Type B pancreatic cell (in vitro differentiated cells): ENCODE data around the gene PIK3R6. TPM values are rescaled to one million over a fixed set of nuclear protein-coding genes. Genes with fewer than 3 reads are reported as not detected.

Experiments used
- DNase-seq: peaks from one replicate; pipeline ENCODE4 v3.0.0; 2021; ENCODE audit warnings: mixed read lengths; ENCODE audit not compliant: unreplicated experiment; ENCODE audit errors: extremely low spot score
- H3K27ac Mint-ChIP-seq: 2 replicates; pipeline ENCODE4 v1.8.0; 2021; ENCODE audit warnings: mild to moderate bottlenecking, mixed read lengths
- H3K27me3 Mint-ChIP-seq: 2 replicates; pipeline ENCODE4 v1.8.0; 2021; ENCODE audit warnings: mixed read lengths
- H3K36me3 Mint-ChIP-seq: 2 replicates; pipeline ENCODE4 v1.8.0; 2021; ENCODE audit warnings: mixed read lengths
- H3K4me1 Mint-ChIP-seq: one replicate; pipeline ENCODE4 v1.8.0; 2021; ENCODE audit warnings: mixed read lengths; ENCODE audit not compliant: unreplicated experiment
- H3K4me3 Mint-ChIP-seq: 2 replicates; pipeline ENCODE4 v1.8.0; 2021; ENCODE audit warnings: mild to moderate bottlenecking, mixed read lengths
- H3K9me3 Mint-ChIP-seq: 2 replicates; pipeline ENCODE4 v1.8.0; 2021; ENCODE audit warnings: mixed read lengths
- total RNA-seq: library from RNA; stranded (reverse); gene quantifications from 2 replicates; pipeline ENCODE4 v1.2.1, GENCODE V29; 2021; ENCODE audit warnings: low replicate concordance
- TF ChIP-seq, protein P1 (sequence below): fragments of 200-600 bp; sonication (generic); conservative IDR thresholded peaks from 2 replicates; pipeline ENCODE4 v1.5.0; 2021; ENCODE audit warnings: antibody characterized with exemption, mild to moderate bottlenecking

The PIK3R6 gene
- total RNA-seq, 1 donor from 2014 or later = not detected

DNA sequence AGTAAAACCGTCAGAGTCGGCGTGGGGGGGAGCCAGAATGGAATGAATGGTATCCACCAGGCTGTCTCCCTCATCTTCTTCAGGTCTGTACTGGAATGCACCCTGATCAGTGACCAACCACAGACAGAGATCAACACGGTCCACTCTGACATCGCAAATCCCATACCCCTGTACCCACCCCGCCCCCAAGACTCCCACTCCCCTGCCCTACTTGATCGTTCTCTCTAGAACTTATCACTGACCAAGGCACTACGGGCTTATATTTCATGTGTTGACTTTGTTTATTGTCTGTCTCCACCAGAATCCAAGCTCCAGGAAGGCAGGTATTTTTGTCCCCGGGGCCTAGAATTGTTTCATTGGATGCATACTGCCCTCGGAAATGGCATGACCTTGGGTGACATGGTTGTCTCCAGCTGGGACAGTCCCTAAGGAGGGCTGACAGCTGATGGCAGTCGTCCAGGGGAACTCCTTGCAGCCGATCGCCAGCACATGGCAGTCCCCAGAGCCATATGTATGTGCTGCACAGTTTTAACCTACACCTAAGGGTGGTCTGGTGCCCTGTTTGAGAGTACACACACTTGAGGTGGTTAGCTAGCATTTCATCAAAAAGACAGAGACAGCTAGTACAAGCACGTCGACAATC, 67.8 kb downstream of the PIK3R6 start:
- no peak for DNase-seq
- Mint-ChIP-seq H3K4me1 (peaks cover 8% of the 10 kb centered on the region), H3K9me3 (no peaks in the 10 kb centered on the region), H3K27me3 (peaks cover 46% of the 10 kb centered on the region), H3K4me3 (peak overlapping the region; percentile 63), H3K36me3 (no peaks in the 10 kb centered on the region), H3K27ac (peak overlapping the region; percentile 70)
- TF ChIP-seq, protein P1, sequence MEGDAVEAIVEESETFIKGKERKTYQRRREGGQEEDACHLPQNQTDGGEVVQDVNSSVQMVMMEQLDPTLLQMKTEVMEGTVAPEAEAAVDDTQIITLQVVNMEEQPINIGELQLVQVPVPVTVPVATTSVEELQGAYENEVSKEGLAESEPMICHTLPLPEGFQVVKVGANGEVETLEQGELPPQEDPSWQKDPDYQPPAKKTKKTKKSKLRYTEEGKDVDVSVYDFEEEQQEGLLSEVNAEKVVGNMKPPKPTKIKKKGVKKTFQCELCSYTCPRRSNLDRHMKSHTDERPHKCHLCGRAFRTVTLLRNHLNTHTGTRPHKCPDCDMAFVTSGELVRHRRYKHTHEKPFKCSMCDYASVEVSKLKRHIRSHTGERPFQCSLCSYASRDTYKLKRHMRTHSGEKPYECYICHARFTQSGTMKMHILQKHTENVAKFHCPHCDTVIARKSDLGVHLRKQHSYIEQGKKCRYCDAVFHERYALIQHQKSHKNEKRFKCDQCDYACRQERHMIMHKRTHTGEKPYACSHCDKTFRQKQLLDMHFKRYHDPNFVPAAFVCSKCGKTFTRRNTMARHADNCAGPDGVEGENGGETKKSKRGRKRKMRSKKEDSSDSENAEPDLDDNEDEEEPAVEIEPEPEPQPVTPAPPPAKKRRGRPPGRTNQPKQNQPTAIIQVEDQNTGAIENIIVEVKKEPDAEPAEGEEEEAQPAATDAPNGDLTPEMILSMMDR = no peak

DNA sequence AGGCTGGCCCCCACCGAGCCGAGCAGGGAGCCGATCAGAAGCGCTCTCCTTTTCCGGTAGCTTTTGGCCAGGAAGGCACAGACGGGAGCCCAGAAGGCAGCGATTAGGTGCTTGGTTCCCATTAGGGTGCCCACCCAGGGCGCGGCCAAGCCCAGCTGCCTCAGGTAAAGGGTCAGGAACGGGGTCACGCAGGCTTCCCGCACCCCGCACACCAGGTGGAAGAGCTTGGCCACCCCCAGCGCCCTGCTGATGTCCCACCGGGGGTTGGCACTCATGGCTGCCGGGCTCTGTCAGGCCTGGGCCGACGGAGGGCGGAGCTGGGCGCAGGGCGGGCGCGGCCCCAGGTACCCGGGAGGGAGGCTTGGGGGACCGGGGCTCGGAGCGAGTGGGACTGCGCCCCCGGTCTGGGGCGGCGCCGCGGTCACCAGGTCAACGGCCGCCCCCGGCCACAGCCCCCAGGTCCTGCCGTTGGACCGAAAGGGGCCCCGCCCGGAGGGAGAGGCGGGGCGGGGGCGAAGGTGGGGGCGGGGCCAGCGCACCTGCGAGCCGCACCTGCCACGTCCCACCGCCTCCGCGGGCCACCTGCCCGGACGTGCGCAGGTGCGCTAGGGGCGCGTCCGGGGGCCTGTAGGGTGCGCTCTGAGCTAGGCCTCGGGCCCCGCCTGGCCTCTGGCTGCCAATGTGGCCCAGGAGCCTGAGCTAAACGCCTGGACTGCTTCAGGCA, 68.5 kb downstream of the PIK3R6 start, which contains the start of gene MFSD6L:
Gene MFSD6L (minus strand): TSS at position 520 of the 724 bp plus-strand sequence. CDS start 245 bp downstream, at position 275.
- DNase-seq = no peak
- Mint-ChIP-seq H3K4me3 (peak within 1 kb of the TSS; percentile 72), H3K27me3 (peaks cover 46% of the 10 kb centered on the region), H3K27ac (peak within 1 kb of the TSS; percentile 70), H3K9me3 (no peaks in the 10 kb centered on the region), H3K4me1 (peaks cover 8% of the 10 kb centered on the region), H3K36me3 (no peaks in the 10 kb centered on the region)
- TF ChIP-seq, protein P1 = no peak

DNA sequence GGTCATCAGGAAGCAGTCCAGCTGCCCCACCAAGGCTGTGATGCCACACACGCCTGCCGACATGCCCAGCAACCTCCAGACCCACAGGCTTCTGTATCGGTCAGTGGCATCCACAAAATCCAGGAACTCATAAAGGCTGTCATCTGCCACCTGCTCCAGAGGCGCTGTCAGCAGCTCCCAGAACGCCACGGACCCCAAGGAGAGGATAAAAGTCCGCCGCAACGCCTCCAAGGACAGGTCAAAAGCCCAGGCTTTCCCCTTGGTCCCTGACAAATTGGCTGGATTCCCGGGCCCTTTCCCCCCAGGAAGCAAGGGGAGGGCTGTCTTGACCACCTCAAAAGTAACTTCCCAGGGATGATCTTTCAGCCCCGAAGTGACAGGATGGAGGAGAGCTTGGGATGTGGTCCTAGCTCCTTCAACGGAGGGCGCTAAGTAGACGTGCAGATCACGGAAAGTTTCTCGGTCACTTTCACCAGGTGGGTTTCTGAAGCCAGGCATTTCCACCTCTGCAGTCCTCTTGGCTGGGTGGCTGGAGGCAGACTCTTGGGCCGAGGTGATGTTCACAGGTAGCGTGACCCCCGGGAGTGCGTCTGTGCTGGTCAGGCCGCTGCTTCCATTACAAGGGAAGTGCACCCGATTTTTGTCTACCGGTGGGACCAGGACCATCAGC, 69.2 kb downstream of the PIK3R6 start:
- DNase-seq = no peak
- peaks cover 51% of the 10 kb centered on the region for H3K27me3 Mint-ChIP-seq

GRCh38 chr17:8797621-8798175, 69.8 kb downstream of the PIK3R6 start:
- Mint-ChIP-seq H3K4me1 (peaks cover 3% of the 10 kb centered on the region), H3K4me3 (peak overlapping the region; percentile 34), H3K27me3 (peaks cover 50% of the 10 kb centered on the region)

More for the DNA sequence above, 69.2 kb downstream of the PIK3R6 start:
- TF ChIP-seq, protein P1 = no peak
- H3K36me3 Mint-ChIP-seq = no peaks in the 10 kb centered on the region
- H3K4me1 Mint-ChIP-seq = peaks cover 5% of the 10 kb centered on the region
- no peaks in the 10 kb centered on the region for H3K9me3 Mint-ChIP-seq
- H3K27ac Mint-ChIP-seq = no peak overlapping the region
- peak overlapping the region; percentile 72 for H3K4me3 Mint-ChIP-seq

DNA sequence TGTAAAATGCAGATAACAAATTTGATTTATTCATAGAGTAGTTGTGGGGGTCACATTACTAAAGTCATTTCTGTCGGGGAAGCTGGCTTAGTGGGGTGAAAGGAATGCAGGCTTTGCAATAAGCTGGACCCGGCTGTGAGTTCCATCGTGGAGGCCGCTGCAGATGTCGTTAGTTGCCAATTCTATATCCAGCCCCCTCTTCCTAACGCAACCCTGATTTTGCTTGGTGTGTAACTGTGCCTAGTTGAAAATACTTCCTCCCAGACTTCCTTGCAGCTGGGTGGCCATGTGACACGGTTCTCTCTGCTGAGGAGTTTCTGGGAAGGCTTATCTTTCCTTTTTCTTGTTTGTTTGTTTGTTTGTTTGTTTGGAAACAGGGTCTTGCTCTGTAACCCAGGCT, 72.8 kb downstream of the PIK3R6 start:
- TF ChIP-seq, protein P1 = no peak
- H3K36me3 Mint-ChIP-seq = no peaks in the 10 kb centered on the region
- no peaks in the 10 kb centered on the region for H3K9me3 Mint-ChIP-seq
- peaks cover 35% of the 10 kb centered on the region for H3K27me3 Mint-ChIP-seq
- peaks cover 3% of the 10 kb centered on the region for H3K4me1 Mint-ChIP-seq
- no peak for DNase-seq
- no peak overlapping the region for H3K4me3 Mint-ChIP-seq
- H3K27ac Mint-ChIP-seq = no peak overlapping the region

More at GRCh38 chr17:8797621-8798175, 69.8 kb downstream of the PIK3R6 start:
- Mint-ChIP-seq H3K27ac (no peak overlapping the region), H3K36me3 (no peaks in the 10 kb centered on the region), H3K9me3 (no peaks in the 10 kb centered on the region)
- no peak for DNase-seq
- TF ChIP-seq, protein P1 = no peak
